Keratinocyte (primary cell): ENCODE data around the gene KCNN3. TPM values are rescaled to one million over a fixed set of nuclear protein-coding genes. Genes with fewer than 3 reads are reported as not detected.

ENCODE experiments used
- DNase-seq: peaks from one replicate; pipeline ENCODE4 v3.0.0-alpha.2; 2011; ENCODE audit warnings: low read depth, missing footprints, low spot score
- FAIRE-seq: peaks from 2 replicates; lab custom pipeline; 2011; peaks lifted over from hg19 to GRCh38; lab: Jason Lieb, UNC
- H2AFZ ChIP-seq: 2 replicates; pipeline ENCODE4 v1.6.0; 2012; ENCODE audit warnings: low read length, control low read depth, inconsistent platforms; ENCODE audit not compliant: control insufficient read depth
- H3K27ac ChIP-seq: 2 replicates; pipeline ENCODE4 v1.5.1; 2011; ENCODE audit warnings: low read length; ENCODE audit not compliant: control insufficient read depth, insufficient read depth
- H3K27me3 ChIP-seq: 3 replicates; pipeline ENCODE4 v1.6.0; 2011; ENCODE audit warnings: low read length; ENCODE audit not compliant: control insufficient read depth, insufficient read depth; ENCODE audit errors: extremely low read depth
- H3K36me3 ChIP-seq, 2 experiments: 2 replicates in 1 of 2; 3 replicates in 1 of 2; pipeline ENCODE4 v1.5.1; 2011; ENCODE audit warnings: low read length in 2 of 2, mild to moderate bottlenecking in 1 of 2; ENCODE audit not compliant: control insufficient read depth in 2 of 2, insufficient read depth in 2 of 2; ENCODE audit errors: extremely low read depth in 1 of 2
- H3K4me1 ChIP-seq: 3 replicates; pipeline ENCODE4 v1.5.1; 2011; ENCODE audit warnings: low read length; ENCODE audit not compliant: control insufficient read depth, insufficient read depth; ENCODE audit errors: extremely low read depth
- H3K4me2 ChIP-seq: 3 replicates; pipeline ENCODE4 v1.6.0; 2011; ENCODE audit warnings: low read depth, low read length; ENCODE audit not compliant: control insufficient read depth, insufficient read depth; ENCODE audit errors: extremely low read depth
- H3K4me3 ChIP-seq, 3 experiments: fragments of 200-600 bp in 1 of 3; sonication (generic) in 1 of 3; 2 replicates in 2 of 3; 3 replicates in 1 of 3; pipeline ENCODE4 v1.5.1; 2011 to 2016; ENCODE audit warnings: low read length in 3 of 3, mild to moderate bottlenecking in 3 of 3, control low read depth in 2 of 3, inconsistent platforms in 1 of 3, low read depth in 1 of 3, mixed read lengths in 1 of 3, mixed run types in 1 of 3, moderate library complexity in 1 of 3; ENCODE audit not compliant: control insufficient read depth in 2 of 3, insufficient read depth in 2 of 3; ENCODE audit errors: extremely low read depth in 1 of 3
- H3K79me2 ChIP-seq: 2 replicates; pipeline ENCODE4 v1.6.0; 2012; ENCODE audit warnings: low read length; ENCODE audit not compliant: control insufficient read depth, insufficient read depth
- H3K9ac ChIP-seq: 3 replicates; pipeline ENCODE4 v1.6.0; 2011; ENCODE audit warnings: low read length; ENCODE audit not compliant: control insufficient read depth, insufficient read depth; ENCODE audit errors: extremely low read depth
- H3K9me1 ChIP-seq: 3 replicates; pipeline ENCODE4 v1.6.0; 2011; ENCODE audit warnings: low read length; ENCODE audit not compliant: control insufficient read depth, insufficient read depth; ENCODE audit errors: extremely low read depth
- H3K9me3 ChIP-seq: 2 replicates; pipeline ENCODE4 v1.5.1; 2012; ENCODE audit warnings: low read depth, low read length; ENCODE audit not compliant: control insufficient read depth
- H4K20me1 ChIP-seq: 3 replicates; pipeline ENCODE4 v1.6.0; 2011; ENCODE audit warnings: low read length; ENCODE audit not compliant: control insufficient read depth, insufficient read depth; ENCODE audit errors: extremely low read depth
- EZH2 ChIP-seq: IDR thresholded peaks from one replicate; pipeline ENCODE4 v1.6.1; 2012; ENCODE audit warnings: inconsistent platforms, mild to moderate bottlenecking, low read length, moderate library complexity
- dilution Hi-C: fragments of 300-500 bp; cut with MboI; formaldehyde crosslinking; loops from one replicate; pipeline ENCODE4 v1.7.0; 2020; ENCODE audit warnings: low sequenced_read_pairs; ENCODE audit not compliant: extremely low pct_ligation_motif_present
- polyA plus RNA-seq, 5 experiments: library from polyadenylated mRNA; depleted of rRNA in 3 of 5; stranded (reverse) in 3 of 5; stranded (forward) in 1 of 5; unstranded in 1 of 5; fragments of >200 nt; gene quantifications; 1 replicate in 1 of 5; 2 replicates in 3 of 5; 3 replicates in 1 of 5; pipeline versions ENCODE4 v1.2.1 to v1.2.3, GENCODE V29; 2011 to 2012; ENCODE audit warnings: missing spikeins in 2 of 5, low read depth in 1 of 5, low replicate concordance in 1 of 5
- TF ChIP-seq, protein P1 (sequence below), 3 experiments: IDR thresholded peaks in 1 of 3; conservative IDR thresholded peaks in 1 of 3; optimal IDR thresholded peaks in 1 of 3; 2 replicates in 2 of 3; 3 replicates in 1 of 3; pipeline versions ENCODE3 to v1.5.1; 2011; ENCODE audit warnings: low read length in 3 of 3, mild to moderate bottlenecking in 3 of 3, moderate library complexity in 2 of 3, control low read depth in 1 of 3, inconsistent platforms in 1 of 3; ENCODE audit not compliant: insufficient read depth in 2 of 3; ENCODE audit errors: extremely low read depth in 1 of 3

The KCNN3 gene
- polyA plus RNA-seq, 1 donor (not counting 4 experiments of a cell fraction or from before 2014, with no cell fraction given): 0.05 TPM

DNA sequence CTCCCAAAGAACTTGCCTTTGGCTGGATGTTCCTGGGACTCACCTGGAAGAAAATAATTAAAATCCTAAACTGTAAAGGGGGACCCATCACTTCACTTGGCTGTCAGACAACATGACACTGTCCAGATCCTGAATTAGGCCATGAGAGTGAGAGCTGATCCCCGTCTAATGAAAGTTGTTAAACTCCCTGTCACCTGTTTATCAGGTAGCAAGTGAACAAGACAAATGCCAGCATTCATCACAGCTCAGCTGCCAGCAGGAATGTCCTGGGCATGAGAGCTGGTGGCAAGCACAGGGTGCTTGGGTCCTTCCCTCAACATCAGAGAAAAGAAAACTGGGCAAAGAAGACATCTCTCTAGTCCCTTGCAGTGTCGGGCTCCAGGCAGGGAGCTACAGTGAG is 42.7 kb upstream of the KCNN3 start:
- H3K9ac ChIP-seq: no peak overlapping the region
- H3K36me3 ChIP-seq: no peaks in the 10 kb centered on the region
- H3K9me3 ChIP-seq: peaks cover 7% of the 10 kb centered on the region
- TF ChIP-seq, protein P1, sequence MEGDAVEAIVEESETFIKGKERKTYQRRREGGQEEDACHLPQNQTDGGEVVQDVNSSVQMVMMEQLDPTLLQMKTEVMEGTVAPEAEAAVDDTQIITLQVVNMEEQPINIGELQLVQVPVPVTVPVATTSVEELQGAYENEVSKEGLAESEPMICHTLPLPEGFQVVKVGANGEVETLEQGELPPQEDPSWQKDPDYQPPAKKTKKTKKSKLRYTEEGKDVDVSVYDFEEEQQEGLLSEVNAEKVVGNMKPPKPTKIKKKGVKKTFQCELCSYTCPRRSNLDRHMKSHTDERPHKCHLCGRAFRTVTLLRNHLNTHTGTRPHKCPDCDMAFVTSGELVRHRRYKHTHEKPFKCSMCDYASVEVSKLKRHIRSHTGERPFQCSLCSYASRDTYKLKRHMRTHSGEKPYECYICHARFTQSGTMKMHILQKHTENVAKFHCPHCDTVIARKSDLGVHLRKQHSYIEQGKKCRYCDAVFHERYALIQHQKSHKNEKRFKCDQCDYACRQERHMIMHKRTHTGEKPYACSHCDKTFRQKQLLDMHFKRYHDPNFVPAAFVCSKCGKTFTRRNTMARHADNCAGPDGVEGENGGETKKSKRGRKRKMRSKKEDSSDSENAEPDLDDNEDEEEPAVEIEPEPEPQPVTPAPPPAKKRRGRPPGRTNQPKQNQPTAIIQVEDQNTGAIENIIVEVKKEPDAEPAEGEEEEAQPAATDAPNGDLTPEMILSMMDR (optimal IDR thresholded peaks at IDR 0.05 in 1 of 3, IDR thresholded peaks at IDR 0.05 in 1 of 3, conservative IDR thresholded peaks at IDR 0.05 in 1 of 3; ENCODE audit: extremely low read depth in 1 of 3, insufficient read depth in 2 of 3, low read length in 3 of 3): no peak
- no peak for TF ChIP-seq EZH2
- H3K4me2 ChIP-seq: no peak overlapping the region
- H3K4me3 ChIP-seq: no peak overlapping the region
- DNase-seq (no peak), FAIRE-seq (no peak)
- dilution Hi-C loops: no loop called here
- no peaks in the 10 kb centered on the region for H4K20me1 ChIP-seq
- H2AFZ ChIP-seq: no peak overlapping the region
- H3K27me3 ChIP-seq: no peaks in the 10 kb centered on the region
- no peaks in the 10 kb centered on the region for H3K79me2 ChIP-seq
- H3K9me1 ChIP-seq: no peaks in the 10 kb centered on the region
- peaks cover 17% of the 10 kb centered on the region for H3K4me1 ChIP-seq
- H3K27ac ChIP-seq: no peak overlapping the region

DNA sequence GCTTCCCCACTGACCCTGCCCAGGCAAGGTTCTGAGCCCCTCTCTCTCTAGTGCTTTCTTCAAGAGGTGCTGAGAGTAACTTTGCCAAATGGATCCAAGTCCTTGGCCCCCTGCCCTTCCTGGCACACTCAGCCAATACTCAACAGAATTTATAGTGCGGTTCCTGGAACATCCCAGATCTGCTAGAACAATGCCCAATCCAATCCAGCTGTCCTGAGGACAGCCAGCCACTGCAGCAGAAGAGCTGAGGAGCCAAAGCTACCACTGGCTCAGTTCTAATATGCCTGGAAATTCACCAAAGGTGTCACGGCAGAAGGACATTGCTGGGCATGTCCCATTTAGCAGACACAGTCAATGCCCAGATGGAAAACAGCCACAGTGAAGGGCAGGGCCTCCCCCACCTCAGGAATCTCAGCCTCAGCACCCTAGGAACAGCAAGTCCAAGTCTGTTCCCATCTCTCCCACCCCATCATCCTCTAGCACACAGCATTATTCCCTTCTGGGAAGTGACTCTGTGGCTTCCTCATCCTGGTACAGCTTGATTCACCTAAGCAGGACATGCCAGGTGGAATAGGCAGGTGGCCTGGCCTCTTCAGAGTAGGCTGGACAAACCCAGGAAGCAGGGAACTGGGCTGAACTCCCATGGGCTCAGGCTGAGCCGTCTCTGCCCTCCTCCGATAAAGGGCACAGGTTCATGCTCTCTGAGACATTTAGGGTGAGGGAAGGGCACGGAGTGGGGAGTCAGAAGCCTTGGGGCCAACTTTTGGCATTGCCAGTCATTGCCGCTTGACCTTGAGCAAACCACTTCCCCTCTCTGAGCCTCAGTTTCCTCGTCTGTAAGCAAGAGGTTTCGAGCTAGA is 41.8 kb upstream of the KCNN3 start:
- H3K4me1 ChIP-seq: peaks cover 17% of the 10 kb centered on the region
- H3K4me3 ChIP-seq: no peak overlapping the region
- DNase-seq (no peak), FAIRE-seq (no peak)
- H3K9me1 ChIP-seq: no peaks in the 10 kb centered on the region
- no peak overlapping the region for H3K9ac ChIP-seq
- TF ChIP-seq, protein P1 (optimal IDR thresholded peaks at IDR 0.05 in 1 of 3, IDR thresholded peaks at IDR 0.05 in 1 of 3, conservative IDR thresholded peaks at IDR 0.05 in 1 of 3; ENCODE audit: extremely low read depth in 1 of 3, insufficient read depth in 2 of 3, low read length in 3 of 3): no peak
- no peak for TF ChIP-seq EZH2
- dilution Hi-C loops: no loop called here
- H3K27me3 ChIP-seq: no peaks in the 10 kb centered on the region
- peaks cover 7% of the 10 kb centered on the region for H3K9me3 ChIP-seq
- H2AFZ ChIP-seq: no peak overlapping the region
- H3K4me2 ChIP-seq: no peak overlapping the region
- no peaks in the 10 kb centered on the region for H3K79me2 ChIP-seq
- no peaks in the 10 kb centered on the region for H3K36me3 ChIP-seq
- H3K27ac ChIP-seq: no peak overlapping the region
- H4K20me1 ChIP-seq: no peaks in the 10 kb centered on the region
